ENCODE measurements around the gene NF1.

- TF ChIP-seq POLR2A (IDR thresholded peaks at IDR 0.05), result no peak
- TF ChIP-seq, protein P1, sequence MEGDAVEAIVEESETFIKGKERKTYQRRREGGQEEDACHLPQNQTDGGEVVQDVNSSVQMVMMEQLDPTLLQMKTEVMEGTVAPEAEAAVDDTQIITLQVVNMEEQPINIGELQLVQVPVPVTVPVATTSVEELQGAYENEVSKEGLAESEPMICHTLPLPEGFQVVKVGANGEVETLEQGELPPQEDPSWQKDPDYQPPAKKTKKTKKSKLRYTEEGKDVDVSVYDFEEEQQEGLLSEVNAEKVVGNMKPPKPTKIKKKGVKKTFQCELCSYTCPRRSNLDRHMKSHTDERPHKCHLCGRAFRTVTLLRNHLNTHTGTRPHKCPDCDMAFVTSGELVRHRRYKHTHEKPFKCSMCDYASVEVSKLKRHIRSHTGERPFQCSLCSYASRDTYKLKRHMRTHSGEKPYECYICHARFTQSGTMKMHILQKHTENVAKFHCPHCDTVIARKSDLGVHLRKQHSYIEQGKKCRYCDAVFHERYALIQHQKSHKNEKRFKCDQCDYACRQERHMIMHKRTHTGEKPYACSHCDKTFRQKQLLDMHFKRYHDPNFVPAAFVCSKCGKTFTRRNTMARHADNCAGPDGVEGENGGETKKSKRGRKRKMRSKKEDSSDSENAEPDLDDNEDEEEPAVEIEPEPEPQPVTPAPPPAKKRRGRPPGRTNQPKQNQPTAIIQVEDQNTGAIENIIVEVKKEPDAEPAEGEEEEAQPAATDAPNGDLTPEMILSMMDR (IDR thresholded peaks at IDR 0.05), result no peak
Observed at GRCh38 chr17:31314782-31315100, 220.0 kb downstream of the NF1 start.
